H1 (cell line): ENCODE data around the gene SEMA6A. TPM values are rescaled to one million over a fixed set of nuclear protein-coding genes. Genes with fewer than 3 reads are reported as not detected.

Experiments used
- CTCF ChIA-PET: fragments of 300-600 bp; sonication (Branson Sonifier 250); formaldehyde crosslinking; loops from one replicate; lab custom pipeline; 2021; ENCODE audit not compliant: partially characterized antibody; lab: Charles Lee
- POLR2A ChIA-PET: fragments of 300-600 bp; sonication (Branson Sonifier 250); formaldehyde crosslinking; loops from one replicate; lab custom pipeline; 2021; ENCODE audit warnings: inconsistent platforms; ENCODE audit not compliant: partially characterized antibody; lab: Charles Lee
- DNase-seq, 2 experiments: peaks; one replicate each; pipeline versions ENCODE4 v3.0.0 to v3.0.0-alpha.2; 2010 to 2022; ENCODE audit warnings: low spot score in 2 of 2, low read depth in 1 of 2, mixed read lengths in 1 of 2
- FAIRE-seq: peaks from 2 replicates; lab custom pipeline; 2011; peaks lifted over from hg19 to GRCh38; lab: Jason Lieb, UNC
- H2AFZ ChIP-seq: 2 replicates; pipeline ENCODE4 v1.8.1; 2012; ENCODE audit warnings: low read length, inconsistent platforms
- H2AK5ac ChIP-seq: 2 replicates; pipeline ENCODE4 v1.6.1; 2013; ENCODE audit warnings: low read depth, low read length
- H2BK120ac ChIP-seq: replicated peaks from 2 replicates; pipeline ENCODE3; 2013; ENCODE audit warnings: low read depth, low read length, inconsistent platforms
- H2BK12ac ChIP-seq: 2 replicates; pipeline ENCODE4 v1.6.1; 2013; ENCODE audit warnings: low read depth, low read length
- H2BK15ac ChIP-seq: 2 replicates; pipeline ENCODE4 v1.6.1; 2013; ENCODE audit warnings: low read length
- H2BK20ac ChIP-seq: 2 replicates; pipeline ENCODE4 v1.6.1; 2013; ENCODE audit warnings: low read length
- H2BK5ac ChIP-seq: 2 replicates; pipeline ENCODE4 v1.6.1; 2013; ENCODE audit warnings: low read depth, low read length
- H3K14ac ChIP-seq: 2 replicates; pipeline ENCODE4 v1.6.1; 2013; ENCODE audit warnings: inconsistent platforms; ENCODE audit not compliant: insufficient read length
- H3K18ac ChIP-seq: 2 replicates; pipeline ENCODE4 v1.6.1; 2013; ENCODE audit warnings: low read length; ENCODE audit errors: extremely low read depth
- H3K23ac ChIP-seq: 2 replicates; pipeline ENCODE4 v1.6.1; 2013; ENCODE audit warnings: inconsistent platforms; ENCODE audit not compliant: insufficient read length
- H3K23me2 ChIP-seq: 2 replicates; pipeline ENCODE4 v1.6.1; 2013; ENCODE audit warnings: low read depth, low read length
- H3K27ac ChIP-seq: 2 replicates; pipeline ENCODE4 v1.6.1; 2011; ENCODE audit warnings: low read depth, low read length, inconsistent platforms
- H3K27me3 ChIP-seq, 4 experiments: replicated peaks in 1 of 4; 1 replicate in 1 of 4; 2 replicates in 3 of 4; pipeline versions ENCODE4 v1.6.1 to v1.8.1; 2011 to 2013; ENCODE audit warnings: low read length in 3 of 4, mild to moderate bottlenecking in 3 of 4, inconsistent platforms in 2 of 4, mixed read lengths in 2 of 4, moderate library complexity in 1 of 4; ENCODE audit not compliant: control insufficient read depth in 3 of 4, insufficient read depth in 3 of 4; ENCODE audit errors: extremely low read depth in 1 of 4
- H3K36me3 ChIP-seq, 4 experiments: 2 replicates each; pipeline versions ENCODE4 v1.6.1 to v1.8.1; 2011 to 2013; ENCODE audit warnings: mild to moderate bottlenecking in 4 of 4, low read length in 3 of 4, moderate library complexity in 2 of 4, control low read depth in 1 of 4, inconsistent platforms in 1 of 4; ENCODE audit not compliant: insufficient read depth in 4 of 4, control insufficient read depth in 2 of 4
- H3K4ac ChIP-seq: replicated peaks from 2 replicates; pipeline ENCODE3; 2013; ENCODE audit warnings: low read length, low read depth, mixed read lengths, inconsistent platforms; ENCODE audit not compliant: insufficient read length
- H3K4me1 ChIP-seq, 4 experiments: replicated peaks in 1 of 4; 1 replicate in 1 of 4; 2 replicates in 3 of 4; pipeline versions ENCODE4 v1.6.1 to v1.8.1; 2011 to 2013; ENCODE audit warnings: low read length in 3 of 4, inconsistent platforms in 2 of 4, mixed read lengths in 1 of 4; ENCODE audit not compliant: insufficient read depth in 4 of 4, control insufficient read depth in 3 of 4
- H3K4me2 ChIP-seq, 2 experiments: 2 replicates each; pipeline versions ENCODE4 v1.6.1 to v1.8.1; 2011 to 2013; ENCODE audit warnings: low read depth in 2 of 2, low read length in 2 of 2, control low read depth in 1 of 2, inconsistent platforms in 1 of 2, mild to moderate bottlenecking in 1 of 2; ENCODE audit not compliant: insufficient read depth in 1 of 2
- H3K4me3 ChIP-seq, 4 experiments: fragments of 200-600, 300-600 bp in 1 of 4; sonication (generic), shearing (Covaris generic), sonication (Bioruptor Twin) in 1 of 4; 2 replicates each; pipeline versions ENCODE4 v1.5.1 to v1.8.1; 2011 to 2016; ENCODE audit warnings: low read length in 4 of 4, low read depth in 3 of 4, control low read depth in 2 of 4, inconsistent platforms in 2 of 4, mild to moderate bottlenecking in 2 of 4, mixed read lengths in 1 of 4, moderate library complexity in 1 of 4; ENCODE audit not compliant: insufficient read depth in 2 of 4; ENCODE audit errors: extremely low read depth in 1 of 4
- H3K56ac ChIP-seq: replicated peaks from 2 replicates; pipeline ENCODE3; 2013; ENCODE audit warnings: low read depth, mild to moderate bottlenecking, mixed read lengths, low read length, inconsistent platforms; ENCODE audit not compliant: insufficient read length
- H3K79me1 ChIP-seq: 2 replicates; pipeline ENCODE4 v1.6.1; 2013; ENCODE audit warnings: low read depth, low read length, control low read depth
- H3K79me2 ChIP-seq, 2 experiments: 2 replicates each; pipeline versions ENCODE4 v1.6.1 to v1.8.1; 2012 to 2013; ENCODE audit warnings: low read length in 2 of 2, mild to moderate bottlenecking in 2 of 2, inconsistent platforms in 1 of 2; ENCODE audit not compliant: insufficient read depth in 2 of 2, control insufficient read depth in 1 of 2
- H3K9ac ChIP-seq, 4 experiments: replicated peaks in 1 of 4; 1 replicate in 1 of 4; 2 replicates in 3 of 4; pipeline versions ENCODE4 v1.6.1 to v1.8.1; 2011 to 2013; ENCODE audit warnings: low read depth in 3 of 4, low read length in 3 of 4, control low read depth in 2 of 4, mild to moderate bottlenecking in 2 of 4, moderate library complexity in 2 of 4, inconsistent platforms in 1 of 4; ENCODE audit errors: extremely low read depth in 1 of 4
- H3K9me3 ChIP-seq, 2 experiments: 2 replicates each; pipeline versions ENCODE4 v1.6.1 to v1.8.1; 2012 to 2013; ENCODE audit warnings: mild to moderate bottlenecking in 2 of 2, moderate library complexity in 2 of 2, control low read depth in 1 of 2, inconsistent platforms in 1 of 2, low read depth in 1 of 2, low read length in 1 of 2, mixed read lengths in 1 of 2; ENCODE audit not compliant: insufficient read depth in 2 of 2
- H4K20me1 ChIP-seq, 2 experiments: replicated peaks in 1 of 2; 2 replicates each; pipeline versions ENCODE3 to v1.8.1; 2011 to 2013; ENCODE audit warnings: inconsistent platforms in 2 of 2, low read length in 2 of 2, mild to moderate bottlenecking in 1 of 2; ENCODE audit not compliant: insufficient read depth in 2 of 2, control insufficient read depth in 1 of 2
- H4K5ac ChIP-seq: 2 replicates; pipeline ENCODE4 v1.6.1; 2013; ENCODE audit warnings: low read length, low read depth, mixed read lengths, inconsistent platforms; ENCODE audit not compliant: insufficient read length
- H4K8ac ChIP-seq: 2 replicates; pipeline ENCODE4 v1.8.0; 2013; ENCODE audit warnings: mild to moderate bottlenecking, moderate library complexity, low read length, inconsistent platforms; ENCODE audit not compliant: insufficient read depth; ENCODE audit errors: extremely low read depth
- H4K91ac ChIP-seq: replicated peaks from 2 replicates; pipeline ENCODE3; 2013; ENCODE audit warnings: low read length, mixed read lengths, inconsistent platforms; ENCODE audit not compliant: insufficient read length
- ASH2L ChIP-seq: fragments of 200-600, 300-600 bp; sonication (generic); IDR thresholded peaks from one replicate; pipeline ENCODE4 v1.7.1; 2017; ENCODE audit warnings: low read length
- CBX5 ChIP-seq: fragments of 300-800, 300-1000 bp; sonication (generic); IDR thresholded peaks from 2 replicates; pipeline ENCODE4 v1.7.1; 2016; ENCODE audit warnings: antibody characterized with exemption, low read length, low read depth
- GABPA ChIP-seq: IDR thresholded peaks from 2 replicates; pipeline ENCODE4 v1.6.1; 2011; ENCODE audit warnings: mild to moderate bottlenecking, low read length, moderate library complexity, borderline replicate concordance; ENCODE audit not compliant: insufficient read depth
- HDAC6 ChIP-seq: IDR thresholded peaks from one replicate; pipeline ENCODE4 v1.7.1; 2012; ENCODE audit warnings: low read depth, mild to moderate bottlenecking, inconsistent platforms, low read length, moderate library complexity
- KDM1A ChIP-seq: fragments of 200-600, 300-600 bp; sonication (generic); IDR thresholded peaks from 2 replicates; pipeline ENCODE4 v1.7.1; 2016; ENCODE audit warnings: mild to moderate bottlenecking, low read length, borderline replicate concordance
- POLR2AphosphoS5 ChIP-seq: IDR thresholded peaks from 2 replicates; pipeline ENCODE4 v1.6.1; 2011; ENCODE audit warnings: low read depth, low read length
- RAD21 ChIP-seq, 2 experiments: IDR thresholded peaks in 1 of 2; conservative IDR thresholded peaks in 1 of 2; 2 replicates each; pipeline ENCODE4 v1.6.1; 2011; ENCODE audit warnings: low read depth in 2 of 2, low read length in 2 of 2, improper control_type of control experiment in 1 of 2, inconsistent platforms in 1 of 2, mild to moderate bottlenecking in 1 of 2, moderate library complexity in 1 of 2
- WGBS, 2 experiments: shearing (Covaris generic) in 1 of 2; methylation state at CpG; one replicate each; pipeline versions ENCODE4 v1.1.6 to v1.1.7; 2013 to 2015; ENCODE audit warnings: low lambda C conversion rate in 2 of 2, mixed read lengths in 2 of 2, inconsistent platforms in 1 of 2, low coverage in 1 of 2, missing lambda C conversion rate in 1 of 2; ENCODE audit not compliant: insufficient replicate concordance in 2 of 2, insufficient coverage in 1 of 2, insufficient read length in 1 of 2; ENCODE audit errors: extremely low coverage in 1 of 2, missing lambda C conversion rate in 1 of 2; 5-methylcytosine and 5-hydroxymethylcytosine counted together
- polyA plus RNA-seq, 7 experiments: library from polyadenylated mRNA; depleted of rRNA in 3 of 7; stranded (reverse) in 5 of 7; unstranded in 2 of 7; fragments of >200 nt in 5 of 7; fragments of 200-250 nt in 2 of 7; gene quantifications; 1 replicate in 5 of 7; 2 replicates in 1 of 7; 4 replicates in 1 of 7; pipeline versions ENCODE4 v1.2.1 to v1.2.3, GENCODE V29; 2011 to 2013; ENCODE audit warnings: missing spikeins in 2 of 7, mixed read lengths in 2 of 7
- total RNA-seq: library from RNA; stranded (reverse); fragmentation: NEBNext Ultra II Directional; extraction: Animal tissue kit (Norgen Biotek cat#: 25700); gene quantifications from 2 replicates; pipeline ENCODE4 v1.2.1, GENCODE V29; 2021
- TF ChIP-seq, protein P1 (sequence below): IDR thresholded peaks from 2 replicates; pipeline ENCODE4 v1.6.1; 2012; ENCODE audit warnings: inconsistent platforms
- TF ChIP-seq, protein P2 (sequence below), 3 experiments: IDR thresholded peaks; 1 replicate in 2 of 3; 2 replicates in 1 of 3; pipeline versions ENCODE4 v1.5.1 to v1.6.1; 2011; ENCODE audit warnings: low read length in 3 of 3, mild to moderate bottlenecking in 3 of 3, inconsistent platforms in 2 of 3, low read depth in 1 of 3, moderate library complexity in 1 of 3; ENCODE audit not compliant: insufficient read depth in 1 of 3; ENCODE audit errors: control extremely low read depth in 1 of 3

Gene SEMA6A
- total and polyA plus RNA-seq, 2 of the 8 experiments (the other 6 are each of a cell fraction or from before 2014, with no cell fraction given): 78.3 to 277 TPM

DNA sequence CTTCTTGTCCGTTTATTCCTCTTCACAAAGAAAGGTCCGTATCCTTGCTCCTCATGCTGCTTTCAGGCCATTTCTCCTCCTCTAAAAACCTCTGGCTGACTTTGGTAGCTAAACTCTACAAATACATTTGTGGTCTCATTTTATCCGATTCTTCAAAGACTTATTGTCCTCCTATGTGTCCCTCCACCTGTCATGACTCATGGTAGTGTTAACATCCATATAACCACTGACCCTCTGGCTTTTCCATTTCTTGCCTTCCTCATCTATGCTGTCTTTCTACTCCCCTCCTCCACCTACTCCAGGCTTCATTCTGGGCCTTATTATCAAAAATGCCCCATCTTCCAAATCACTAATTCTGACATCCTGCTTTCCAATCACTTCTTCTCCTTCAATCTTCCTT lies 4.1 kb upstream of the SEMA6A start:
- Histone ChIP-seq H3K4me1 (peaks cover 0 to 7% (median 3%) of the 10 kb centered on the region in 4 experiments; a peak in 4 of 7 replicates), H2BK12ac (peak overlapping the region; percentile 82; the same call in 1 of the 2 replicates), H2BK120ac (peak overlapping the region; percentile 44), H2AFZ (no peak overlapping the region), H4K5ac (no peak overlapping the region), H3K4ac (peak overlapping the region; percentile 55), H2BK5ac (peak overlapping the region; percentile 36; the same call in 1 of the 2 replicates), H4K20me1 (peaks cover 0 to 3% of the 10 kb centered on the region in 2 experiments), H3K9ac (no peak overlapping the region), H4K8ac (no peak overlapping the region), H3K36me3 (no peaks in the 10 kb centered on the region), H3K23ac (no peak overlapping the region), H2AK5ac (no peak overlapping the region), H4K91ac (peak overlapping the region; percentile 50), H3K79me2 (peaks cover 6 to 14% of the 10 kb centered on the region in 2 experiments), H3K9me3 (no peaks in the 10 kb centered on the region), H2BK20ac (peak overlapping the region; percentile 97; the same call in 1 of the 2 replicates), H2BK15ac (no peak overlapping the region), H3K4me2 (no peak overlapping the region), H3K27me3 (no peaks in the 10 kb centered on the region; a peak in 1 of 7 replicates), H3K14ac (no peak overlapping the region), H3K27ac (no peak overlapping the region), H3K56ac (no peak overlapping the region), H3K23me2 (peaks cover 9% of the 10 kb centered on the region), H3K18ac (peak overlapping the region; percentile 51; the same call in 1 of the 2 replicates), H3K4me3 (no peak overlapping the region), H3K79me1 (no peaks in the 10 kb centered on the region; the same call in 1 of the 2 replicates)
- TF ChIP-seq GABPA: no peak
- TF ChIP-seq, protein P1, sequence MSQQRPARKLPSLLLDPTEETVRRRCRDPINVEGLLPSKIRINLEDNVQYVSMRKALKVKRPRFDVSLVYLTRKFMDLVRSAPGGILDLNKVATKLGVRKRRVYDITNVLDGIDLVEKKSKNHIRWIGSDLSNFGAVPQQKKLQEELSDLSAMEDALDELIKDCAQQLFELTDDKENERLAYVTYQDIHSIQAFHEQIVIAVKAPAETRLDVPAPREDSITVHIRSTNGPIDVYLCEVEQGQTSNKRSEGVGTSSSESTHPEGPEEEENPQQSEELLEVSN: no peak
- no peak for TF ChIP-seq KDM1A
- TF ChIP-seq HDAC6: no peak
- TF ChIP-seq ASH2L: no peak
- TF ChIP-seq CBX5: no peak
- TF ChIP-seq RAD21 (IDR thresholded peaks at IDR 0.05 in 1 of 2, conservative IDR thresholded peaks at IDR 0.05 in 1 of 2; ENCODE audit: low read depth in 2 of 2, low read length in 2 of 2): no peak
- TF ChIP-seq POLR2AphosphoS5: no peak
- TF ChIP-seq, protein P2, sequence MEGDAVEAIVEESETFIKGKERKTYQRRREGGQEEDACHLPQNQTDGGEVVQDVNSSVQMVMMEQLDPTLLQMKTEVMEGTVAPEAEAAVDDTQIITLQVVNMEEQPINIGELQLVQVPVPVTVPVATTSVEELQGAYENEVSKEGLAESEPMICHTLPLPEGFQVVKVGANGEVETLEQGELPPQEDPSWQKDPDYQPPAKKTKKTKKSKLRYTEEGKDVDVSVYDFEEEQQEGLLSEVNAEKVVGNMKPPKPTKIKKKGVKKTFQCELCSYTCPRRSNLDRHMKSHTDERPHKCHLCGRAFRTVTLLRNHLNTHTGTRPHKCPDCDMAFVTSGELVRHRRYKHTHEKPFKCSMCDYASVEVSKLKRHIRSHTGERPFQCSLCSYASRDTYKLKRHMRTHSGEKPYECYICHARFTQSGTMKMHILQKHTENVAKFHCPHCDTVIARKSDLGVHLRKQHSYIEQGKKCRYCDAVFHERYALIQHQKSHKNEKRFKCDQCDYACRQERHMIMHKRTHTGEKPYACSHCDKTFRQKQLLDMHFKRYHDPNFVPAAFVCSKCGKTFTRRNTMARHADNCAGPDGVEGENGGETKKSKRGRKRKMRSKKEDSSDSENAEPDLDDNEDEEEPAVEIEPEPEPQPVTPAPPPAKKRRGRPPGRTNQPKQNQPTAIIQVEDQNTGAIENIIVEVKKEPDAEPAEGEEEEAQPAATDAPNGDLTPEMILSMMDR (IDR thresholded peaks at IDR 0.05; ENCODE audit: control extremely low read depth in 1 of 3, insufficient read depth in 1 of 3, low read depth in 1 of 3, low read length in 3 of 3): no peak
- WGBS, 2 experiments: 81% methylated on average over 3 of the region's 3 CpGs; no CpG with 5 or more reads in 1 of the 2 experiments
- CTCF ChIA-PET: interaction anchor here (1.2 to 1.7 kb wide), 4 partner anchors 10 to 369 kb away, joined by 3 to 4 read pairs (median 4); no protein-coding TSS in a partner anchor
- no peak for DNase-seq
- no peak for FAIRE-seq
- POLR2A ChIA-PET: interaction anchor here (0.7 kb wide), 1 partner anchor 185 kb away, joined by 3 read pairs; no protein-coding TSS in a partner anchor
